NB4 (cell line): ENCODE data around the gene TTLL7.

ENCODE experiments used
- DNase-seq: peaks from one replicate; pipeline ENCODE4 v3.0.0; 2010; ENCODE audit warnings: low read depth
- H3K4me3 ChIP-seq: one replicate; pipeline ENCODE4 v1.5.1; 2011; ENCODE audit warnings: mild to moderate bottlenecking, low read depth, low read length, moderate library complexity
- MYC ChIP-seq: IDR thresholded peaks from 2 replicates; pipeline ENCODE4 v1.6.1; 2011; ENCODE audit warnings: low read depth, low read length
- POLR2A ChIP-seq: IDR thresholded peaks from 2 replicates; pipeline ENCODE4 v1.6.1; 2011; ENCODE audit warnings: mild to moderate bottlenecking; ENCODE audit not compliant: insufficient read length; ENCODE audit errors: extremely low read depth
- TF ChIP-seq, protein P1 (sequence below): IDR thresholded peaks from 2 replicates; pipeline ENCODE4 v1.6.1; 2011; ENCODE audit warnings: low read depth, low read length
- TF ChIP-seq, protein P2 (sequence below): IDR thresholded peaks from one replicate; pipeline ENCODE4 v1.5.1; 2012; ENCODE audit warnings: low read depth, low read length

TTLL7 gene

DNA sequence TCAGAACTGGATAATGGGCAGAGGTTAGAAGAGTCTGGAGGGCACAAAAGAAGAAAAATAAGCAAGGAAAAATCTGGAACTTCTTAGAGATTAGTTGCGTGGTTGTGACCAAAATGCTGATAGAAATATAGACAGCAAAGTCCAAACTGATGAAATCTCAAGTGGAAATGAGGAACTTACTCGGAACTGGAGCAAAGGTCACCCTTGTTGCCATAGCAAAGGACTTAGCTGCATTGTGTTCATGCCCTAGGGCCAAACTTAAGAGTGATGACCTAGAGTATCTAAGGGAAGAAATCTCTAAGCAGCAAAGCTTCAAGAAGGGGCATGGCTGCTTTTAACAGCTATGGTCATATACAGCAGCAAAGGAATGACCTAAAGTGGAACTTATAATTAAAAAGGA is 180.0 kb downstream of the TTLL7 start:
- DNase-seq = peak; percentile 60
- no peak overlapping the region for H3K4me3 ChIP-seq
- TF ChIP-seq, protein P1, sequence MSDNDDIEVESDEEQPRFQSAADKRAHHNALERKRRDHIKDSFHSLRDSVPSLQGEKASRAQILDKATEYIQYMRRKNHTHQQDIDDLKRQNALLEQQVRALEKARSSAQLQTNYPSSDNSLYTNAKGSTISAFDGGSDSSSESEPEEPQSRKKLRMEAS = no peak

DNA sequence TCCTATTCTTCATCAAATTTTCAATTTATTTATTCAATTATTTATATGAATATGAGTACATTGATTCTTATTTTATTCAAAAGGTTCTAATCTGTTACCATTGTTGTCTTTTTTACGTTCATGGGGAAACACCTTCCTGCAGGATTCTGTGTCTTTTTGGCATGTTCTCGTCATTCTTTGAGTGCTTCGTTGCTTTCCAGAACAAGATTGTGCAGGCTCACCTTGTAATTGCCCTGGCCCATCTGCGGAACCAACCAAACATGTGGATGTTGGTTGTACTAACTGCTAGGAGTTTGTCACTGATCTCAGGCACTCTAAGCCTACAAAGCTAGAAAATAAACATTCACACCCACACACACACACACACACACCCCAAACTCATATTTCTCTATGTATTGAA is 182.1 kb downstream of the TTLL7 start:
- TF ChIP-seq MYC = no peak
- TF ChIP-seq, protein P1 = no peak
- TF ChIP-seq POLR2A = no peak
- DNase-seq = no peak
- H3K4me3 ChIP-seq = no peak overlapping the region

DNA sequence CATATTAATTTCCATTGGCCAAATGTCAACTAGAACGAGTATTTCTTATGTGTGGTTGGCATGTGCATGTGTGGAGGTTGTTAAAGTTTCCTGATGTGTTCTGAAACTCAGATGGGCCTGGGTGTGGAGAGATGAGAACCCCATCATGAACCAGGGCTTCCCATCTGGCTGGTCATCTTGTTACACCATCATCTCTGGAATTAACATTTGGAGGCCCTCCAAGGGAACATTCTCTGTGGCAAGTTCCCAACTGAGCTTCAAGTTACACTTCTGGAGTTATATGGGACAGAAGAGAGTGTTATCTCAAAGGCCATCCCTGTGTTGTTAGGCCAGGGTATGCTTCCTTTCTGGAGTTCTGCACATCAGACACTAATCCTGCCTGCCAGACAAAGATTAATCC is 183.6 kb downstream of the TTLL7 start:
- no peak for TF ChIP-seq MYC
- TF ChIP-seq, protein P1 = no peak
- TF ChIP-seq, protein P2, sequence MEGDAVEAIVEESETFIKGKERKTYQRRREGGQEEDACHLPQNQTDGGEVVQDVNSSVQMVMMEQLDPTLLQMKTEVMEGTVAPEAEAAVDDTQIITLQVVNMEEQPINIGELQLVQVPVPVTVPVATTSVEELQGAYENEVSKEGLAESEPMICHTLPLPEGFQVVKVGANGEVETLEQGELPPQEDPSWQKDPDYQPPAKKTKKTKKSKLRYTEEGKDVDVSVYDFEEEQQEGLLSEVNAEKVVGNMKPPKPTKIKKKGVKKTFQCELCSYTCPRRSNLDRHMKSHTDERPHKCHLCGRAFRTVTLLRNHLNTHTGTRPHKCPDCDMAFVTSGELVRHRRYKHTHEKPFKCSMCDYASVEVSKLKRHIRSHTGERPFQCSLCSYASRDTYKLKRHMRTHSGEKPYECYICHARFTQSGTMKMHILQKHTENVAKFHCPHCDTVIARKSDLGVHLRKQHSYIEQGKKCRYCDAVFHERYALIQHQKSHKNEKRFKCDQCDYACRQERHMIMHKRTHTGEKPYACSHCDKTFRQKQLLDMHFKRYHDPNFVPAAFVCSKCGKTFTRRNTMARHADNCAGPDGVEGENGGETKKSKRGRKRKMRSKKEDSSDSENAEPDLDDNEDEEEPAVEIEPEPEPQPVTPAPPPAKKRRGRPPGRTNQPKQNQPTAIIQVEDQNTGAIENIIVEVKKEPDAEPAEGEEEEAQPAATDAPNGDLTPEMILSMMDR = no peak
- no peak for TF ChIP-seq POLR2A
- no peak overlapping the region for H3K4me3 ChIP-seq
- DNase-seq = no peak
